ENCODE results near the gene TSPAN14. TPM values are rescaled to one million over a fixed set of nuclear protein-coding genes. Genes with fewer than 3 reads are reported as not detected.

TSPAN14 gene
- total and polyA plus RNA-seq, 2 of the 8 experiments (the other 6 are each of a cell fraction or from before 2014, with no cell fraction given): 47.4 to 57.8 TPM

DNA sequence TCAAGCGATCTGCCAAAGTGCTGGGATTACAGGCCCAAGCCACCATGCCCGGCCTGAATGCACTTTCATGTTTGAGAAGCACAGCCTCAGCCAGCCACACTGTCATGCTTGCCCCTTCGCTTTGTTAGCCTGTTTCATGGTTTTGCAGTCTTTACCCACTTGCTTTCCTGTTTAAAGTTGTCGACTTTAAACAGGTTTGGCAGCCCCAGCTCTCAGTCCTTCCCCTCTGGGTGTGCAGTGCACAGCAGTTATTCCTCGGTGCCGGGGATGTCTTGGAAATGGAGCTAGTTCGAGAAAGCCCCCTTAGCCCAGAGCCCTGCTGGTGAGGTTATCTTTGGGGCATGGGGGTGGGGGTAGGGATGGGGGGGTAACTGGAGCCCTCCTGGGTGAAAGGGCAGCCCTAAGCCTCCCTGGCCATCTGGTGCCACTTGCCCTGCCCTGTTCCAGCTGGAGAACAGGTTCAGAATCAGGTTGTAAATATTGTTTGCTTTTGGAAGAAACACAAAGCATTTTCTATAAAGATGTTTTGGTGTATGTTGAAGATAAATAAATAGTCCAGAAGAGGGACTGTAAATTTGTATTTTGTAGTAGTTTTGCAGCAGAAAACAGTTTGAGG lies 14.8 kb downstream of the TSPAN14 start:
- Histone ChIP-seq H4K5ac (ENCODE audit: insufficient read length, low read depth, low read length) (no peak overlapping the region), H2BK120ac (replicated peaks; ENCODE audit: low read depth, low read length) (no peak overlapping the region), H2BK20ac (ENCODE audit: low read length) (no peak overlapping the region), H3K79me2 (ENCODE audit: control insufficient read depth in 1 of 2, insufficient read depth in 2 of 2, low read length in 2 of 2) (peaks cover 0 to 81% of the 10 kb centered on the region in 2 experiments), H3K9ac (replicated peaks in 1 of 4; ENCODE audit: extremely low read depth in 1 of 4, low read depth in 3 of 4, low read length in 3 of 4) (no peak overlapping the region), H3K4ac (replicated peaks; ENCODE audit: insufficient read length, low read depth, low read length) (no peak overlapping the region), H3K27ac (ENCODE audit: low read depth, low read length) (no peak overlapping the region), H3K18ac (ENCODE audit: extremely low read depth, low read length) (no peak overlapping the region), H2BK15ac (ENCODE audit: low read length) (no peak overlapping the region), H3K23me2 (ENCODE audit: low read depth, low read length) (0 out of 2 replicates have a peak, but pooled peaks cover 4% of the 10 kb centered on the region), H3K4me1 (replicated peaks in 1 of 4; ENCODE audit: control insufficient read depth in 3 of 4, insufficient read depth in 4 of 4, low read length in 3 of 4) (peaks cover 22 to 38% (median 30%) of the 10 kb centered on the region in 4 experiments), H3K4me3 (ENCODE audit: extremely low read depth in 1 of 4, insufficient read depth in 2 of 4, low read depth in 3 of 4, low read length in 4 of 4) (no peak overlapping the region), H4K91ac (replicated peaks; ENCODE audit: insufficient read length, low read length) (no peak overlapping the region), H3K27me3 (replicated peaks in 1 of 4; ENCODE audit: control insufficient read depth in 3 of 4, extremely low read depth in 1 of 4, insufficient read depth in 3 of 4, low read length in 3 of 4) (peaks cover 0 to 13% (median 6%) of the 10 kb centered on the region in 4 experiments; a peak in 4 of 7 replicates), H2BK12ac (ENCODE audit: low read depth, low read length) (no peak overlapping the region), H2AK5ac (ENCODE audit: low read depth, low read length) (no peak overlapping the region), H3K36me3 (ENCODE audit: control insufficient read depth in 2 of 4, insufficient read depth in 4 of 4, low read length in 3 of 4) (peaks cover 0 to 3% (median 0%) of the 10 kb centered on the region in 4 experiments; a peak in 2 of 8 replicates), H3K56ac (replicated peaks; ENCODE audit: insufficient read length, low read depth, low read length) (no peak overlapping the region), H2AFZ (ENCODE audit: low read length) (no peak overlapping the region), H3K23ac (ENCODE audit: insufficient read length) (no peak overlapping the region), H3K79me1 (ENCODE audit: low read depth, low read length) (peaks cover 16% of the 10 kb centered on the region), H3K14ac (ENCODE audit: insufficient read length) (no peak overlapping the region), H4K8ac (ENCODE audit: extremely low read depth, insufficient read depth, low read length) (no peak overlapping the region), H2BK5ac (ENCODE audit: low read depth, low read length) (no peak overlapping the region), H3K4me2 (ENCODE audit: insufficient read depth in 1 of 2, low read depth in 2 of 2, low read length in 2 of 2) (no peak overlapping the region), H4K20me1 (replicated peaks in 1 of 2; ENCODE audit: control insufficient read depth in 1 of 2, insufficient read depth in 2 of 2, low read length in 2 of 2) (peaks cover 31 to 41% of the 10 kb centered on the region in 2 experiments), H3K9me3 (ENCODE audit: insufficient read depth in 2 of 2, low read depth in 1 of 2, low read length in 1 of 2) (no peaks in the 10 kb centered on the region)
- ChIA-PET CTCF (ENCODE audit: partially characterized antibody) (interaction anchor here (0.7 to 38.4 kb wide), 5 partner anchors 16 to 477 kb away, joined by 3 to 1263 read pairs (median 3); partner anchors contain the start of gene TSPAN14), POLR2A (ENCODE audit: partially characterized antibody) (interaction anchor here (0.6 to 0.8 kb wide), 2 partner anchors 11 to 24 kb away, joined by 3 read pairs; no protein-coding TSS in a partner anchor)
- TF ChIP-seq CHD1 (IDR thresholded peaks at IDR 0.05; ENCODE audit: low read depth, low read length) (no peak), YY1 (IDR thresholded peaks at IDR 0.05; ENCODE audit: low read depth, low read length) (no peak), NANOG (IDR thresholded peaks at IDR 0.05; ENCODE audit: insufficient read depth, low read depth, low read length, poor library complexity, severe bottlenecking) (no peak), CBX8 (IDR thresholded peaks at IDR 0.05; ENCODE audit: borderline replicate concordance, low read depth, low read length) (no peak), BCL11A (IDR thresholded peaks at IDR 0.05; ENCODE audit: low read depth in 2 of 2, low read length in 2 of 2) (no peak), EP300 (IDR thresholded peaks at IDR 0.05; ENCODE audit: borderline replicate concordance in 1 of 2, low read depth in 2 of 2, low read length in 2 of 2) (no peak), TCF12 (IDR thresholded peaks at IDR 0.05; ENCODE audit: low read depth, low read length) (no peak), EZH2 (IDR thresholded peaks at IDR 0.05; ENCODE audit: low read depth, low read length, severe bottlenecking) (no peak)
- TF ChIP-seq, protein P1, sequence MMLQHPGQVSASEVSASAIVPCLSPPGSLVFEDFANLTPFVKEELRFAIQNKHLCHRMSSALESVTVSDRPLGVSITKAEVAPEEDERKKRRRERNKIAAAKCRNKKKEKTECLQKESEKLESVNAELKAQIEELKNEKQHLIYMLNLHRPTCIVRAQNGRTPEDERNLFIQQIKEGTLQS (IDR thresholded peaks at IDR 0.05; ENCODE audit: insufficient read depth, low read depth, low read length): no peak
- whole genome bisulfite sequencing, 2 experiments (ENCODE audit: extremely low coverage in 1 of 2, insufficient coverage in 1 of 2, insufficient read length in 1 of 2, insufficient replicate concordance in 2 of 2, low coverage in 1 of 2, low lambda C conversion rate in 2 of 2, missing lambda C conversion rate in 1 of 2): 93% methylated on average over 7 of the region's 7 CpGs; no CpG with 5 or more reads in 1 of the 2 experiments
- DNase-seq (ENCODE audit: low read depth in 1 of 2, low spot score in 2 of 2): no peak
- no peak for FAIRE-seq
